Fibroblast of villous mesenchyme (primary cell): ENCODE results near the gene PAIP2B. TPM values are rescaled to one million over a fixed set of nuclear protein-coding genes. Genes with fewer than 3 reads are reported as not detected.

ENCODE experiments used
- DNase-seq: peaks from one replicate; pipeline ENCODE4 v3.0.0-alpha.2; 2010; ENCODE audit warnings: low read depth
- H3K4me3 ChIP-seq: 2 replicates; pipeline ENCODE4 v1.5.1; 2011; ENCODE audit warnings: low read depth, mild to moderate bottlenecking, low read length
- CTCF ChIP-seq: IDR thresholded peaks from 2 replicates; pipeline ENCODE4 v1.5.1; 2012; ENCODE audit warnings: low read depth, mild to moderate bottlenecking, low read length; ENCODE audit not compliant: insufficient read depth
- total RNA-seq: library from RNA; depleted of rRNA; stranded (reverse); fragments of >200 nt; gene quantifications from 2 replicates; pipeline ENCODE4 v1.2.3, GENCODE V29; 2012

Gene PAIP2B
- total RNA-seq, 1 donor, result 0.43 TPM

GRCh38 chr2:71223767-71224333 is 3.1 kb downstream of the PAIP2B start:
- TF ChIP-seq CTCF, result peak; percentile 48
- no peak overlapping the region for H3K4me3 ChIP-seq
- peak; percentile 45 for DNase-seq

- DNase-seq, result no peak
- TF ChIP-seq CTCF, result no peak
- no peak overlapping the region for H3K4me3 ChIP-seq
Measured at GRCh38 chr2:71220743-71221142, 6.2 kb downstream of the PAIP2B start.

- no peak for TF ChIP-seq CTCF
- H3K4me3 ChIP-seq, result no peak overlapping the region
- DNase-seq, result no peak
Measured at GRCh38 chr2:71216501-71216900, 10.4 kb downstream of the PAIP2B start.

- no peak overlapping the region for H3K4me3 ChIP-seq
- DNase-seq, result no peak
- TF ChIP-seq CTCF, result no peak
Measured at GRCh38 chr2:71215447-71215846, 11.5 kb downstream of the PAIP2B start.

- no peak overlapping the region for H3K4me3 ChIP-seq
- no peak for DNase-seq
- TF ChIP-seq CTCF, result no peak
Measured at GRCh38 chr2:71212336-71212735, 14.6 kb downstream of the PAIP2B start.

GRCh38 chr2:71210292-71210691 is 16.6 kb downstream of the PAIP2B start:
- DNase-seq, result no peak
- H3K4me3 ChIP-seq, result no peak overlapping the region
- TF ChIP-seq CTCF, result no peak

GRCh38 chr2:71208756-71209155 is 18.1 kb downstream of the PAIP2B start:
- H3K4me3 ChIP-seq, result no peak overlapping the region
- no peak for TF ChIP-seq CTCF

More at GRCh38 chr2:71208756-71209155, 18.1 kb downstream of the PAIP2B start:
- DNase-seq, result no peak
